Stimulated activated CD8-positive, alpha-beta memory T cell treated with anti-CD3 and anti-CD28 coated beads, Interleukin-15, amount 100 ng/mL, for 48 hours (primary cell): Measurements from ENCODE around the gene IRX1.

Experiments
- DNase-seq, 2 donors: peaks; one replicate each; pipeline ENCODE4 v3.0.0-alpha.2; 2020; ENCODE audit warnings: low read depth in 2 of 2

IRX1 gene

DNA sequence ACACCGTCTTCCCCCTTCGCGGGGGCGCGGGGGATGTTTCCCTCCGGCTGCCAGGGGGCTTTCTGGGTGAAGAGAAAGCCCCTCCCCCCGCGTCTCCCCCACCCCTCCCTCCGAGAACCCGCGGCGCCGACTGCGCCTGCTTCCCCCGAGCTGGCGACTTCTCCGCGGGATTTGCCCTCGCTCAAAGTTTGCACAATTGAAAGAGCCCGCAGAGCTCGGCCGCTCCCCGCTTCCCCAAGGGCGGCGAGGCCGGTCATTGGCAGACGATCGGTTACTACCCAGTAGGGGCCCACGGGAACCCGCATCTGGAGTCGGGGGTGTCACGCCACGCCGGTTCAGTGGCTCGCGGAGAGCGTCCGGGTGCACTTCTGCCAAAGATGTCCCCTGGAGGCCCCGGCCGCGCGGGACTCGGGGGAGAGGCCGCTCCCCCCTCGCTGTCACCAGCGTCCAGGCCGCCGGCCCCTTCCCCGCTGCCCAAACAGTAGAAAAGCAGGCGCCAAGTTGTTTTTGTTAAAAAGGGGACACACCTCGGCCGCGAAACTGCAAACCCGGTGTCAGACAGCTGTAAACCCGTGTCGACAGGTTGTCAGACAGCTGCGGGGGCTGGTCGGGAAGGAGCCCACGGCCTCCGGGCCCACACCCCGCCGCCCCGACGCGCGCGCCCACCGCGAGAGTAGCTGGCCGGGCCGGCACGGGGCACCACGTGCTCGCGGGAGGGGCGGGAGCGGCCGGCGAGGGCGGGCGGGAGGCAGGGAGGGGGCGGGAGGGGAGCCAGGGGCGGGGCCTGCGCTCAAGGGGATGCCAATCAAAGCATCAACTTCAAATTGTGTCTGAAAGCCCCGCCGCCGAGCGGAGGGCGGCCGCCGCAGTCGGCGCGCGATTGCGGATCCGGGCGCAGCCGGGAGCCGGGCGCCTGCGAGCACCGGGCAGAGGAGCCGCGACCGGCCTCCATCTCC lies at the start of gene IRX1:
Gene IRX1, plus strand, starts transcription at position 827 of the 956 bp plus-strand sequence. CDS start 274 bp downstream, outside the sequence.
- DNase-seq: no peak

DNA sequence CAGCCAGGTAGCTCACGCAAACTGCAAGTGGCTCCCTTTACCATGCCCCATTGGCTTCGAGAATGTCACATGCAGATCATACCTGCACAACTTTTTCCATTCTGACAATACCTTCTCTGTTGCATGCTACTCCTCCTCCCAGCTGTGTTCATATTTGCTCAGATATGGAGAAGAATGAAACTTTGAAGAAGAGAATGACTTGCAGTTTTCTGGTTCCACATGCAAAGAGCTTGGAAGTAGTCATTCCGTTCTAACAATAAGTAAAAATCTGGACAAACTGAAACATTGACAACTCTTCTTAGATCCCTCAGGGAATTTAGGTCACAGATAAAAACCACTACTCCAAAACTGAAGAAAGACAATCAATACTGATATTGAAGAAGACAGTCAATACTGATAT lies 49.6 kb upstream of the IRX1 start:
- no peak for DNase-seq

DNA sequence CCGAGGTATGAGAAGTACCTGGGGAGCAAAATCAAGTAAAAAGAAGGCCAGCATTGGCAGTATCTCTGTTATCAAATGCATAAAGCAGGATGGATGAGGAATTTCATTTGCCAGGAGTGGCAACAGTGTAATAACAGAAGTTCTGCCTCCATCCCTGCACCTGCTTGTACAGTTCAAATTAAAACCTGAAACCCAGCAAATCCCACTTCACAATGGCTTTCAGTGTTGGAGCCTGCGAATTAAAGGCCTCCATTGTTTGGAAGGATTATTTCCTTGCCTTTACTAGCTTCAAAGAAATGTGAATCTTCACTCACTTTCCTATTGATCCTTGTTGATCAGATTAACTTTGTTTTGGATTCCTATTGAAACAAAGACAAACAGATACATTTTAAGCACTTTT lies 31.5 kb upstream of the IRX1 start:
- DNase-seq: no peak

DNA sequence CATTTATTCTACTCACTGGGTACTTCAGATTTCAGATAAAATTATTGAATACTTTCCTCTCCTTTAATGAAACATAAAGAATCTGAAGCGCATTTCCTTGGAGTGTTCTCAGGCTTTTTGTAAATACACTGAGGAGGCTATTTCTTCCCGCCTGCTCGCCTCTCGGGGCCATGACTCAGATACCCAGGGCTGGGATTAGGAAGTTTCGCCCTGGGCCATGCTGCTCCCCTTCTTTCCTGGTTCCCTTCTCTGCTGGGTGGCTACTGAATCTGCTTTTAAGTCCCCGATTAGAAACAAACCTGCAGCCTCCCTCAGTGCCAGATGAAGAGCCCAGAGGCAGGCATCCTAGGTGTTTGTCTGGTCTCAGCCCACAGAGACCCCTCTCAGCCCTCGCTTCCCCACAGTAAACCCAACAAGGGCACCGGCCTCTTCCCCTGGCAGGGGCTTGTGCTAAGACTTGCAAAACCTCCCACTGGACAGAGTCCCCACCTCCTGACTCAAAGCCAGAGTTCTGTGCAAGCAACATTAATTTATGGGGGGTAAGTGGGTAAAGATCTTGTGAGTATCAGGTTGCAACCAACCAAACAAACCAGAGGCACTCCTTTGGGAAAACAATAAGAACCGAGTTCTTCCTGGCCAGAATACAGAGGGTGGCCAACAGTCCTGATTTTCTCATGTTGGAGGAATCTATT lies 30.7 kb upstream of the IRX1 start:
- DNase-seq: no peak

DNA sequence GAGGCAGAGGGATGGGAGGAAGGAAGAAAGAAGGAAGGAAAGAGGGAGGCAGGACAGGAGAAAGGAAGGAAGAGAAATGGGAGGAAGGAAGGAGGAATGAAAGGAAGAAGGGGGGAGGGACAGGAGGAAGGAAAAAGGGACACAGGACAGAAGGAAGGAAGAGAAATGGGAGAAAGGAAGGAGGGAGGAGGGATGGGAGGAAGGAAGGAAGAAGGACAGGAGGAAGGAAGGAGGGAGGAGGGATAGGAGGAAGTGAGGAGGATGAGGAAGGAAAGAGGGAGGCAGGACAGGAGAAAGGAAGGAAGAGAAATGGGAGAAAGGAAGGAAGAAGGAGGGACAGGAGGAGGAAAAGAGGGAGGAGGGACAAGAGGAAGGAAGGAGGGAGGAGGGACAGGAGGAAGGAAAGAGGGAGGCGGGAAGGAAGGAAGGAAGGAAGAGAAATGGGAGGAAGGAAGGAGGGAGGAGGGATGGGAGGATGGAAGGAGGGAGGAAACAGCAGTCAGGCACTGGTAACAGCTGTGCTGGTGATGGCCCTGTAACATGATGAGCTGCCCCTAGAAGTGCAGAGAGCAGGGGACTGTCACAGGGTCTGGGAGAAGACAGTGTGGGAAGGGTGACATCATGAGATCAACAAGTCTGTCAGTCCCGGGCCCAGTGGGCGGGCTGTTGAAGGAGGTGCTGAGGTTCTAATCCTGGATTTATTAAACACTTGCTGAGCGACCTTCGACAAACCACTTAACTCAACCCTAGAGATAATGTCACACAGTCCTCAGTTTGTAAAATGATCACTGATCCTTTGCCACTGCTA lies 10.7 kb upstream of the IRX1 start:
- no peak for DNase-seq

DNA sequence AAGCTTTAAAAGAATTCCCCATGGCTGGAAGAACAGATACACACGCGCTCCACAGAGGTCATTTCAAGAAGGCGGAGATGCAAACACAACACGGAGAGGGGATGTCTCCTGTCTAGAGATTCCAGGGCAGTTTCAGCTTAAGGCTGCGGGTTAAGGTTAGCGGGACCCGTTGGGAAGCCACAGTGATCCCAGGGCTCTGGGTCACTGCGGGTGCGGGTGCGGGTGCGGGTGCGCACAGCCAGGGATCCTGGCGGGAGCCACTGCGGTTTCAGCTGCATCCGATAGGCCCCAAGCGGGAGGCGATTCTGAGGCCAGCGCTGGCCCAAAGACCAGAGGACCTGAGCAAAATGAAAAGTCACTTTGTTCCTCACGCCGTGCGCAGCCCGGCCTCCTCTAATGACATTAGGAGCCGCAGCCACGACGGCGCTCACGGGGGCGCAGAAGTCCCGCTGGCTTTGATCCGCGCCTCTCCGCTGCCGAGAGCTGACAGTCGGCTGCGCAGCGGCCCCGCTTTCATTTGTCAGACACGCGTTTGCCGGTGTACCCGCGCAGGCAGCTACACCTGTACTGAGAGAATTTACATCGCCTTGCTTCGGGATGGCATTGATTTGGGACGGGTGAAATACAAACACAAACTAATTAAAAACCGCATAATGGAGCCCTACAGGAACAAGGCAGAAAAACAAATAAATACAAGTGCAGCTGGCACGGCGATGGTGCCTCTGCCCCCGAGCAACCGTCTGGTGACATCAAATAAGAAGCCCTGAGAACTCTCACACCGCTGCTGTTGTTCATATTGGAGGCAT lies 5.3 kb upstream of the IRX1 start:
- no peak for DNase-seq

DNA sequence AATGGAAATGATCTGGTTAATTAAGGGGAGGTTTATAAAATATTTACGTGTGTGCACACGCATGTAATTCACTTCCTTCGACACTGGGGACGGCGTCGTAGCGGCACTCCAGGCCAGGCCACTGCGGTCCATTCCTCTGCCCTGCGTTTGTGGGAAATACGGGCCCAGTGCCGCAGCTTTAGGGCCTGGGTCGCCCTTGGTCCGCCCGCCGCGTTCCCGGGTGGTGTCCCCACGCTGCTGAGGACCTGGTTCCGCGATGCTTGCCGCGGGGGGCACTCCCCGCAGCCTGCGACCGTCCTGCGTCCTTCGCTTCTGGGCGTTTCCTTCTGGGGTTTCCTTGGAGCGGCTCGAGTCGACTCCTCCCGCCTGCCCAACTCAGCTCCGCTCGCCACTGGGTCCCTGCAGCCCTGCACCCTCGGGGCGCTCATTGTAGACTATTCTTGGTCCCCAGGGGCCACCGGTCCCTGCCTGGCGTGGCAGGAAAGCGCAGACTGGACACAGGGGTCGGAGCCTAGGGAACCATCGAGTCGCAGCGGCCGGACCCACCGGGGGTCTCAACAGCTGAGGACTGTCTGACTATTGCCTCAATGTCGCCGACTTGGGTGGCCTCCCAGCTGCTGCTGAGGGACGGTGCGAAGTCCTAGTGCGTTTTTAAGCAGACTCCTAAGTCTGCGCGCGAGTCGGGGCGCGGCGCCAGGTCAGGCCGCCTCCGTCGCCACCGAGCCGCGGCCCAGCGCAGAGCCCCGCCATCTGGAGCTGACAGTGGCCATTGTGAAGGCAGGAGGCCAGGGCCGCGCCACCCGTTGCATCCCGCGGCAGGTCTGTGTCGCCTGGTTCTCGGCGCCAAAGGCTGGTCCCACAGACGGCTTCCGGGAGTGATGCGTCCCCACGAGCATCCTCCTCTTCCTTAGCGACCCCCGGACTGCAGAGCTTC lies 4.4 kb upstream of the IRX1 start:
- DNase-seq: no peak

DNA sequence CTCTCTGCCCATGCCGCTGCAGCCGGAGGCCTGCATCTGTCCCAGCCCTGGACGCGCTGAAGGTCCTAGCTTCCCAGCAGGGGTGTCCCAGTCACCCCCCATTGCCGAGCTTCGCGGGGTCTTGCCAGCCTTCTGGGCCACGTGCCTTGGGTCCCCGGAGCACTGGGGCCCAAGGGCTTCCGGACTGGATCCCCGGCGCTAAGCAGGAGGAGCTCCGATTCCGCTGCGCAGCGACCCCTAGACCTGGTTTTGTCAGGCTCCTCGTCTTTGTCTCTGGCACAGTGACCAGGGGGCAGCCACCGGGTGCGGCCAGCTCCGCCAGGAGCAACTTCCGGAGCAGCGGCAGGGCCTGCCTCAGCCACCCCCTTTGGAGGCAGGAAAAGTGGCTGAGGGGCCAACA lies 3.3 kb upstream of the IRX1 start:
- no peak for DNase-seq

DNA sequence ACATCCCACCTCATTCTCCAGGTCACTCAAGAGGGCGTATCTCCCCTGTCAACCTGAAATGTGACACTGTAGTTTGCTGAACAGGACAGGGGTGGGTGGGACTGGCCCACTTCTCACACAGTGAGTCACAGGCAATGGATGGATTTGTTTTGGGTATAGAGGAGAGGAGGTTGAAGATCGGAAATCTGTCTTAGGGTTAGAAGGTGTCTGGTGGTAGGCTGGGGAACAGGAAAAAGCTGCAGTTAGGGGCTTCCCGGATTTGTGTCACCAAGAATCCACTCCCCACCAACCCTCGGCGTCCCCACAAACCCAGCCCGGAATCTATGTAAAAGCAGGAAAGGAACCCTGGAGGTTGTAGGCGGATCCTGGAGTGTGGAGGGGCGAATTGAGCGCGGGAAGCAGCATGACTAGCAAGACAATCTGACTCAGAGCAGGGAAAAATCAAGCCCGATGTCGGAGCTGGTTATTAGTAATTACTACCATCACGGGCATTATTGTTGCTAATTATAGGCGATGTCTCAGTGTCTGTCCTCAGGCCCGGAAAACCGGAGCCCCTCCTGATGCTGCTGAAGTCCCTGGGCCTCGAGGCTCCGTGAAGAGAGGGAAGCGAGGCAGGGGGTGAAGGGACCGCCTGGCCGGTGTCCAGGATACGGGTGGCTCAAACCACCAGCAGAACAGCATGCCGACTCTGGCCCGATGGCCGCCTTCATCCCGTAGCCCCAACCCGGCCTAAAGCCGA lies 1.7 kb upstream of the IRX1 start:
- DNase-seq: no peak

DNA sequence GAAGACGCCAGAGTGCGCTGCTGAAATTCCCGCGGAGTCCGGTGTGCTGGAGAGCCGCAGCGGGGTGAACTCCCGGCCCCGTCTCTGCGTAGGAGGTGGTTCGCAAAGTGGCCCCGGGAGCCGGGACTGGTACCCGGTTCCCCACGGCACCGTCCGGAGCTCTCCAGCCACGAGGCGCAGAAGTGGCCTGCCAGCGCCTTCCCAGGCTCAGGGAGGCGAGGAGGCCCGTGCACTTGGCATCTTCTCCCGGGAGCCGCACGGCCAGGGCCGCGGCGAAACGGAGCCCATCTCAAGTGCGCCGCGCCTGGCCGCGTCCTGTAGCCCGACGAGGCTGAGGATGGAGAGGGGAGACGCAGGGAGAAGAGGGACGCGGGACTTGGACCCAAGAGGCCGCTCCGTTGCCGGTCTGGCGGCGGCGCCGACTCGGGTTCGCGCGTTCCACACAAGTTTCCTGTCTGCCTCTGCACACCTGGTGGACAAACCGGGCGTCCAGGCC lies 1.1 kb upstream of the IRX1 start:
- DNase-seq: no peak

DNA sequence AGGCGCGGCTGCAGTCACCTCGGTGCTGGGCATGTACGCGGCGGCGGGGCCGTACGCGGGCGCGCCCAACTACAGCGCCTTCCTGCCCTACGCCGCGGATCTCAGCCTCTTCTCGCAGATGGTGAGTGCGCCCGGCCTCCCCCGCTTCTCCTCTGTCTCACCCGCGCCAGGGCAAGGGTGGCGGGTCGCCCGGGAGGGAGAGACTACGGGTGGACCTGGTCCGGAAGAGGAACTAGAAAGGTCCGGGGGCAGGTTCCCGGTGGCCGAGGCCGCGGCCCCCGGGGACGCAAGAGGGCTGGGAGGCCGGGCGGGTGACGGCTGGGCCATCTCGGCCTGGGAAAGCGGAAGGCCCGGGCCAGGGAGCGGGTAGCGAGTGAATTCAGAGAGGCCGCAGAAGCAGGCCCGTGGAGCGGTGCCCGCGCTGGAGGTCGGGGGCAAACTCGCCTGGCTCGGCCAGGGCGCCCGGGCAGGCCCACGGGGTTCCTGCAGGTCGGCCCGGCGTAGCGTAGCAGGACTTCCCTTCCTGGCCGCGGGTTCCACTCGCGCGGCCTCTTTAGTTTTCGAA lies 711 bp downstream of the IRX1 start:
- no peak for DNase-seq

DNA sequence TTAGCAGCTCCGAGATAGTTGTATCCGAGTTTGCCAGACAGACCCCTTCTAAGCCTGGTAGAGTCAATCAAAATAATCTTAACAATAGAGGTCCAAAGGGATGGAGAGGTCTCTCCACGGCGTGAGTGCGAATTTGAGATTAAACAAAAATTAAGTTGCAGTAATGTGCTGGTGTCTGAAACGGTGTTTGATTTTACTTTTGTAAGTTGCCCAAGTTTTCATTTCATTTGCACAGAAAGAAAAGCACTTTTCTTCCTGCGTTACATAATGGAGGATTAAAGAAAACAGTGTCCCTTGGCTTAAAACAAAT lies 1.2 kb downstream of the IRX1 start:
- DNase-seq: no peak

DNA sequence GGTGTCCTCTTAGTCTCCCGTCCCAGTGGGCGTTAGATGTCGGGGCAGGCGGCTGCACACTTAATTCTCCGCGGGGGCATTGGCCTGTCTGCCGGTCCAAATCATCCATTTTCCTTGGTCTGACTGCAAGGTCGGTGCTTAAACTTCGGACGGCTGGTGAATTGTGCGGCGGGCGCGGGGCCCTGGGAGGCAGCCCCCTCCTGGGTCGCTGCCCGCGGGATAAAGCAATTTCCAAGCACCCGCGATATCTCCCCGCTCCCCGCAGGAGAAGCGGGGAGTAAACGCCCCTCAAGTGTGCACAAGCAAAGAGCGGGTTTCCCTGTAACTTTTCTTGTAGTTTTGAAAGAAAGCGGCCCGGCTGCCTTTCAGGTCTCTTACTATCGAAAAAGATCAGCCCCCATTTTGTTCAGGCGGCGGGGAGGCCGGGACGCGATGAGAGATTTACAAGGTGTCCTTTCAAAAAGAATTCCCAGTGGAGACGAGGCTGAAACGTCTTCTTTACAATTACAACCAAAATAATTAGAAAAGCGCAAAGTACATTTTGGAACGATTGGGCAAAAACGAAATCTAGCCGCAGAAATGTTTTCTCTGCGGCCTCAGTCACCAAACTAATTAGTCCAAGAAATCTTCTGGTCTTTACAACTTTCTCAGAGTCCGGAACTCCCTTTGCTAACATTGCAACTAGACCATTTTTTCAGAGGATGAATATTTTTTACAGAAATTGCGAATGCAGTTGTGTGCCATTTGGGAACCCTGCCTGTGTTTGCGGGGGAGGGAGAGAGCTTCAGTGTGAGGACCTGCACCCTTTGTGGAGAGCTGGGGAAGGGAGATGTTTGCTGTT lies 1.8 kb downstream of the IRX1 start:
- DNase-seq: no peak

DNA sequence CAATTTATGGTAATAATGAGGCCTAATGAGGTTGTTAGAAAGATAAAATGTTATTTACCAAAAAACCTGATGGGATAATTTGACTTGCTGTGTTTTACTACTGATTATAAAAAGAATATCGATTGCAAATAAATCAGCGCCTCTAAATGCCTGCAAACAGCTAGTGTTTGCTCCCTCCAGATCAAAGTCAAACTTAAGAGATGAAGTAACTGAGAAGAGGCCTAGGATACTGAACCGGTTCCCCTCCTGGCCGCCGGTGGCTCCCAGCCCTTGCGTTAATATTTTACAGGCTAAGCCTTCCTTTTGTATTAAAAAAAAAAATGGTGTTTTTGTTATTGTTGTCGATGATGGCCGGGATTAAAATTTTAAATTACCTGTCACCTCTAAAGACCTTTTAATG lies 2.6 kb downstream of the IRX1 start:
- DNase-seq: no peak

DNA sequence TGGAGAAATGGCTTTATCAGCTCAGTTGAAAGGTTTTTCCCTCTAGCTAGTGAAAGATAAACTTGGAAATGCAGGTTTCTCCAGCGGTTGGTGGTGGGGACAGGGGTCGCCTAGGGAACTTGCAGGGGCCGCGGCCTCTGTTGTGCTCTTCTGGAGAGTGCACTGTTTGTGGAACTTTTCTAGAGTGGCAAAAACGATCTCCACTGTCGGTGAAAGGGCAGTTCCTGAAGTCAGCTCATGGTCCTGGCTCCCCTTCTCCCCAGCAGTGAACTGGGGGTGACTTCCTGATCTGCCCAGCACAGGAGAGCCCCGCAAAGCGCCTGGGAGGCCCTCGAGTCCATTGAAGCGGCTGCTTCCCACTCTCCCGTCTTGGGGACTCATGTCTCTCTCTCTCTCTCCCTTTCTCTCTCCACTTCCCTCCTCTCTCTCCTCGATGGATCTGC lies 3.2 kb downstream of the IRX1 start:
- DNase-seq: no peak

DNA sequence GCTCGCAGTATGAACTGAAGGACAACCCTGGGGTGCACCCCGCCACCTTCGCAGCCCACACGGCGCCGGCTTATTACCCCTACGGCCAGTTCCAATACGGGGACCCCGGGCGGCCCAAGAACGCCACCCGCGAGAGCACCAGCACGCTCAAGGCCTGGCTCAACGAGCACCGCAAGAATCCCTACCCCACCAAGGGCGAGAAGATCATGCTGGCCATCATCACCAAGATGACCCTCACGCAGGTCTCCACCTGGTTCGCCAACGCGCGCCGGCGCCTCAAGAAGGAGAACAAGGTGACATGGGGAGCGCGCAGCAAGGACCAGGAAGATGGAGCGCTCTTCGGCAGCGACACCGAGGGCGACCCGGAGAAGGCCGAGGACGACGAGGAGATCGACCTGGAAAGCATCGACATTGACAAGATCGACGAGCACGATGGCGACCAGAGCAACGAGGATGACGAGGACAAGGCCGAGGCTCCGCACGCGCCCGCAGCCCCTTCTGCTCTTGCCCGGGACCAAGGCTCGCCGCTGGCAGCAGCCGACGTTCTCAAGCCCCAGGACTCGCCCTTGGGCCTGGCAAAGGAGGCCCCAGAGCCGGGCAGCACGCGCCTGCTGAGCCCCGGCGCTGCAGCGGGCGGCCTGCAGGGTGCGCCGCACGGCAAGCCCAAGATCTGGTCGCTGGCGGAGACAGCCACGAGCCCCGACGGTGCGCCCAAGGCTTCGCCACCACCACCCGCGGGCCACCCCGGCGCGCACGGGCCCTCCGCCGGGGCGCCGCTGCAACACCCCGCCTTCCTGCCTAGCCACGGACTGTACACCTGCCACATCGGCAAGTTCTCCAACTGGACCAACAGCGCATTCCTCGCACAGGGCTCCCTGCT lies 3.8 kb downstream of the IRX1 start:
- no peak for DNase-seq
